Loucy (cell line): Measurements from ENCODE around the gene SCRG1.

Experiments used
- H2AFZ ChIP-seq: fragments of 200-600 bp; sonication (generic); 2 replicates; pipeline ENCODE4 v1.6.0; 2016; ENCODE audit warnings: antibody characterized with exemption, mild to moderate bottlenecking, low read length, moderate library complexity
- H3F3A ChIP-seq: fragments of 200-600 bp; 2 replicates; pipeline ENCODE4 v1.6.0; 2016; ENCODE audit warnings: antibody characterized with exemption, low read depth, mild to moderate bottlenecking
- H3K27me3 ChIP-seq: fragments of 200-600 bp; sonication (generic); 2 replicates; pipeline ENCODE4 v1.6.1; 2014; ENCODE audit warnings: low read length, mild to moderate bottlenecking; ENCODE audit not compliant: insufficient read depth, poor library complexity, severe bottlenecking
- H3K36me3 ChIP-seq: fragments of 200-600 bp; sonication (generic); 2 replicates; pipeline ENCODE4 v1.6.1; 2016; ENCODE audit warnings: low read length; ENCODE audit not compliant: insufficient read depth
- H3K4me1 ChIP-seq: fragments of 200-600 bp; sonication (generic); 2 replicates; pipeline ENCODE4 v1.5.1; 2014; ENCODE audit warnings: low read length, mild to moderate bottlenecking; ENCODE audit not compliant: insufficient read depth, poor library complexity, severe bottlenecking
- H3K4me2 ChIP-seq: fragments of 200-600 bp; sonication (generic); 2 replicates; pipeline ENCODE4 v1.6.0; 2014; ENCODE audit warnings: antibody characterized with exemption, low read length, low read depth, mild to moderate bottlenecking; ENCODE audit not compliant: poor library complexity, severe bottlenecking
- H3K4me3 ChIP-seq: fragments of 200-600 bp; sonication (generic); 2 replicates; pipeline ENCODE4 v1.5.1; 2014; ENCODE audit warnings: low read length, mild to moderate bottlenecking, mixed read lengths; ENCODE audit not compliant: poor library complexity, severe bottlenecking
- H3K79me2 ChIP-seq: fragments of 200-600 bp; sonication (generic); 2 replicates; pipeline ENCODE4 v1.6.1; 2014; ENCODE audit warnings: low read length; ENCODE audit not compliant: insufficient read depth
- H3K9ac ChIP-seq: fragments of 200-600 bp; sonication (generic); 2 replicates; pipeline ENCODE4 v1.6.0; 2014; ENCODE audit warnings: mild to moderate bottlenecking, low read depth, low read length, moderate library complexity; ENCODE audit not compliant: poor library complexity, severe bottlenecking
- H3K9me2 ChIP-seq: fragments of 200-600 bp; sonication (generic); replicated peaks from 2 replicates; pipeline ENCODE4 v1.6.1; 2016; ENCODE audit warnings: low read depth, low read length, mixed read lengths
- H3K9me3 ChIP-seq: fragments of 200-600 bp; sonication (generic); 2 replicates; pipeline ENCODE4 v1.6.1; 2014; ENCODE audit warnings: mild to moderate bottlenecking, antibody characterized with exemption, low read length, low read depth; ENCODE audit not compliant: insufficient read depth
- H4K20me1 ChIP-seq: fragments of 200-600 bp; sonication (generic); 2 replicates; pipeline ENCODE4 v1.6.0; 2014; ENCODE audit warnings: antibody characterized with exemption, low read length, mild to moderate bottlenecking; ENCODE audit not compliant: insufficient read depth, poor library complexity, severe bottlenecking
- EZH2phosphoT487 ChIP-seq: fragments of 200-600 bp; IDR thresholded peaks from 2 replicates; pipeline ENCODE4 v1.6.1; 2018; ENCODE audit warnings: antibody characterized with exemption, mild to moderate bottlenecking, moderate library complexity, borderline replicate concordance
- TF ChIP-seq, protein P1 (sequence below): fragments of 200-600 bp; sonication (generic); conservative IDR thresholded peaks from 2 replicates; pipeline ENCODE4 v1.5.1; 2014; ENCODE audit warnings: mild to moderate bottlenecking, antibody characterized with exemption, low read length

Gene SCRG1

DNA sequence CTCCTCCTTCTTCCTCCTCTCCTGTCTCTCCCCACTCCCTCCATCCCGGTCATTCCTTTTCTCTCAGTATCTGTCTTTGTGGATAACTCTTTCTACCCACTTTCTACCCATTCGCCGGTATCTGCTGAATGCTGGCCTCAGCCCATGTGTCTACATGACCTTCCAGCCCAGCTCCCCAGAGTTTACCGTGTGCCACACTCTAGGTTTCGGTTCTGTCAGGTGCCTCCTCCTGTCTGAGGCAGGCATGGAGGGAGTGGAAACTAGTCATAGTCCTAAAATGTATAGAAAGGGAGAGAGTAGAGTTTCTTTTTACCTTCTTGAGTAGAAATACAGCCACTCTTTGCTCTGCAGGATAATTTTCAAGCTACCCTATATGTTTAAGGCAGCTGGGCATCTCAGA lies 33.5 kb upstream of the SCRG1 start:
- Histone ChIP-seq H3K4me3 (no peak overlapping the region), H3K9ac (no peak overlapping the region), H3K79me2 (no peaks in the 10 kb centered on the region), H3F3A (no peaks in the 10 kb centered on the region), H2AFZ (no peak overlapping the region), H3K36me3 (no peaks in the 10 kb centered on the region), H4K20me1 (no peaks in the 10 kb centered on the region), H3K27me3 (no peaks in the 10 kb centered on the region), H3K4me2 (no peak overlapping the region), H3K9me3 (no peaks in the 10 kb centered on the region), H3K4me1 (no peaks in the 10 kb centered on the region), H3K9me2 (no peaks in the 10 kb centered on the region)
- TF ChIP-seq EZH2phosphoT487 = no peak
- TF ChIP-seq, protein P1, sequence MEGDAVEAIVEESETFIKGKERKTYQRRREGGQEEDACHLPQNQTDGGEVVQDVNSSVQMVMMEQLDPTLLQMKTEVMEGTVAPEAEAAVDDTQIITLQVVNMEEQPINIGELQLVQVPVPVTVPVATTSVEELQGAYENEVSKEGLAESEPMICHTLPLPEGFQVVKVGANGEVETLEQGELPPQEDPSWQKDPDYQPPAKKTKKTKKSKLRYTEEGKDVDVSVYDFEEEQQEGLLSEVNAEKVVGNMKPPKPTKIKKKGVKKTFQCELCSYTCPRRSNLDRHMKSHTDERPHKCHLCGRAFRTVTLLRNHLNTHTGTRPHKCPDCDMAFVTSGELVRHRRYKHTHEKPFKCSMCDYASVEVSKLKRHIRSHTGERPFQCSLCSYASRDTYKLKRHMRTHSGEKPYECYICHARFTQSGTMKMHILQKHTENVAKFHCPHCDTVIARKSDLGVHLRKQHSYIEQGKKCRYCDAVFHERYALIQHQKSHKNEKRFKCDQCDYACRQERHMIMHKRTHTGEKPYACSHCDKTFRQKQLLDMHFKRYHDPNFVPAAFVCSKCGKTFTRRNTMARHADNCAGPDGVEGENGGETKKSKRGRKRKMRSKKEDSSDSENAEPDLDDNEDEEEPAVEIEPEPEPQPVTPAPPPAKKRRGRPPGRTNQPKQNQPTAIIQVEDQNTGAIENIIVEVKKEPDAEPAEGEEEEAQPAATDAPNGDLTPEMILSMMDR = no peak

DNA sequence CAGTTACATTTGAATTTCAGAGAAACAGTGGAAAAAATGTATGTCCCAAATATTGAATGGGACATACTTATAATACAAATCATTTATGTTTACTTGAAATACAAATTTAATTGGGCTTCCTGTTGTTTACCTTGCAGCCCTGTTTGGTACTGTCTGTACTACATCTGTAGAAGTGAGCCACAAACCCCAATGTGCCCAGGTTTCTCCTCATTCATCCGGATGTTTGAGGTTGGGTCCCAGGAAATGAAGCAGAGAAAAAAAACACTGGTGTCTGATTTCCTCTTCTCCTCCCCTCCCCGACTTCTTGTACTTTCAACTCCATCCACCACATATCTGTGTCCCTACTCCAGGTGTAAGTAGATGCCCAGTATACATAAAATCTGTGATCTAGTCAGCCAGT lies 27.1 kb upstream of the SCRG1 start:
- H3K9me2 ChIP-seq = no peaks in the 10 kb centered on the region
- H2AFZ ChIP-seq = no peak overlapping the region
- no peaks in the 10 kb centered on the region for H3K9me3 ChIP-seq
- H3K9ac ChIP-seq = no peak overlapping the region
- H3K4me1 ChIP-seq = no peaks in the 10 kb centered on the region
- H3K4me3 ChIP-seq = no peak overlapping the region
- no peaks in the 10 kb centered on the region for H3K36me3 ChIP-seq
- H3F3A ChIP-seq = no peaks in the 10 kb centered on the region
- TF ChIP-seq, protein P1 = no peak
- TF ChIP-seq EZH2phosphoT487 = no peak
- no peaks in the 10 kb centered on the region for H3K27me3 ChIP-seq
- no peaks in the 10 kb centered on the region for H4K20me1 ChIP-seq
- no peaks in the 10 kb centered on the region for H3K79me2 ChIP-seq
- no peak overlapping the region for H3K4me2 ChIP-seq

DNA sequence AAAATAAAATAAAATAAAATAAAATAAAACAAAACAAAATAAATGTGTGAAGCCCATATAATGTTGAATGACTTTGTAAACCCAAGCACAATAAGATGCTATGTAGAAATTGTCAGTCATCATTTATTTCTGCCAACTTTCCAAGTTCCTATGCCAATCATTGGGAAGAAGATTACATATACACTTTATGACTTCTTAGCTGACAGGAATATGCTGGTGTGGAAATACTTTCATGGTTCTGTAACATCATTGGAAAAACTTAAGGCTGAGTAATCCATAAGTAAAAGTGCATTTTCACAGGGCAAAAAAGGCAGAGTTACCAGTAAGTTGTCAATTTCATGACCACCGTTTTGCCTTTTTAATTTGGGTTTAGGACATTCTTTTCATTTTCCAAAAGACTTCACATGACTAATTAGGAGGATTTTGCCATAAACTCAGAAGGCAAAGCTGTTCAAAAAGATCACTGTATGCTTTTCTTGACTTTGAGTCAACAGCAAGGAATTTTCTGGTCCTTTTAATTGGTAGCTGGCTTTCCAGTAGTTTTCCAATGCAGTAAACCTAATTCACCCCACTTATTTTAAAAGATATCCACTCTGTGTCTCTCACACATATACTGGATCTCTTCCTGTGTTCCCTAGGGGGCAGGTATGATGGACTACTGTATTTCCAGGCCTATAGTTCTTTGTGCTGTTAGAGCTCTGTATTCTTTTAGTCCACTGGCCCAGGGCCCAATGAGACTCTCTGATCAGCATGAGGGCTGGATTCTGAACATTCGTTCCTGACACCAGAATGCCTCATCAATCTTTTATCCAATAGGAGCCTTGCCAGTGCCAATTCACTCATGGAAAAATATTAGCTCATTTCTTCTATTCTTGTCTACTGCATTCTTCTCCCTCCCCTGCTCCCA lies 26.2 kb upstream of the SCRG1 start:
- H3K4me2 ChIP-seq = no peak overlapping the region
- no peaks in the 10 kb centered on the region for H4K20me1 ChIP-seq
- H3K4me1 ChIP-seq = no peaks in the 10 kb centered on the region
- TF ChIP-seq, protein P1 = no peak
- no peak for TF ChIP-seq EZH2phosphoT487
- H3K9ac ChIP-seq = no peak overlapping the region
- no peaks in the 10 kb centered on the region for H3K9me2 ChIP-seq
- H3K9me3 ChIP-seq = no peaks in the 10 kb centered on the region
- no peaks in the 10 kb centered on the region for H3K79me2 ChIP-seq
- H3K36me3 ChIP-seq = no peaks in the 10 kb centered on the region
- no peaks in the 10 kb centered on the region for H3K27me3 ChIP-seq
- H3K4me3 ChIP-seq = no peak overlapping the region
- no peak overlapping the region for H2AFZ ChIP-seq
- H3F3A ChIP-seq = no peaks in the 10 kb centered on the region
